DOHH2 (cell line): Measurements from ENCODE around the gene PCDHGA3.
"Not testable (repeated sequence)": the region's sequence is repeated elsewhere in the genome, so short reads cannot be mapped to it uniquely, and the experiment has no call there.

Experiments
- H3F3A ChIP-seq: fragments of 200-600 bp; sonication (generic), shearing (Covaris generic); 2 replicates; pipeline ENCODE4 v1.6.0; 2016; ENCODE audit warnings: antibody characterized with exemption, mild to moderate bottlenecking; ENCODE audit not compliant: control insufficient read depth, insufficient read depth
- H3K27ac ChIP-seq: fragments of 200-600 bp; sonication (generic); 2 replicates; pipeline ENCODE4 v1.5.1; 2014; ENCODE audit warnings: low read depth, mild to moderate bottlenecking, low read length, moderate library complexity
- H3K27me3 ChIP-seq: fragments of 200-600 bp; sonication (generic); 2 replicates; pipeline ENCODE4 v1.6.1; 2014; ENCODE audit warnings: mild to moderate bottlenecking, low read length, mixed read lengths; ENCODE audit not compliant: control insufficient read depth
- H3K36me3 ChIP-seq: fragments of 200-600 bp; sonication (generic); 2 replicates; pipeline ENCODE4 v1.6.1; 2014; ENCODE audit warnings: mild to moderate bottlenecking, low read length, moderate library complexity, mixed read lengths; ENCODE audit not compliant: control insufficient read depth
- H3K4me1 ChIP-seq: fragments of 200-600 bp; sonication (generic); 2 replicates; pipeline ENCODE4 v1.6.1; 2014; ENCODE audit warnings: mild to moderate bottlenecking, low read length, mixed read lengths; ENCODE audit not compliant: control insufficient read depth
- H3K4me2 ChIP-seq: fragments of 200-600 bp; sonication (generic); 2 replicates; pipeline ENCODE4 v1.6.0; 2014; ENCODE audit warnings: mild to moderate bottlenecking, low read length, moderate library complexity
- H3K4me3 ChIP-seq: fragments of 200-600 bp; sonication (generic); 2 replicates; pipeline ENCODE4 v1.5.1; 2014; ENCODE audit warnings: mild to moderate bottlenecking, low read length, mixed read lengths
- H3K79me2 ChIP-seq: fragments of 200-600 bp; sonication (generic); 2 replicates; pipeline ENCODE4 v1.6.1; 2014; ENCODE audit warnings: mild to moderate bottlenecking, low read length, mixed read lengths; ENCODE audit not compliant: control insufficient read depth
- H3K9me2 ChIP-seq: fragments of 200-600 bp; sonication (generic); replicated peaks from 2 replicates; pipeline ENCODE4 v1.6.1; 2014; ENCODE audit warnings: mild to moderate bottlenecking, low read length, mixed read lengths; ENCODE audit not compliant: control insufficient read depth
- H3K9me3 ChIP-seq: fragments of 200-600 bp; sonication (generic); 2 replicates; pipeline ENCODE4 v1.6.1; 2014; ENCODE audit warnings: antibody characterized with exemption, low read length, mixed read lengths; ENCODE audit not compliant: control insufficient read depth, insufficient read depth
- H4K20me1 ChIP-seq: fragments of 200-600 bp; sonication (generic); 2 replicates; pipeline ENCODE4 v1.6.0; 2014; ENCODE audit warnings: low read depth, mild to moderate bottlenecking, antibody characterized with exemption, low read length, moderate library complexity; ENCODE audit not compliant: control insufficient read depth, insufficient read depth
- CTCF ChIP-seq: fragments of 200-600 bp; sonication (generic); IDR thresholded peaks from one replicate; pipeline ENCODE4 v1.5.1; 2014; ENCODE audit warnings: antibody characterized with exemption, mild to moderate bottlenecking, low read depth, low read length; ENCODE audit not compliant: poor library complexity, severe bottlenecking
- EZH2phosphoT487 ChIP-seq: fragments of 200-600 bp; sonication (generic); IDR thresholded peaks from 2 replicates; pipeline ENCODE4 v1.6.1; 2017; ENCODE audit warnings: borderline replicate concordance, mild to moderate bottlenecking, antibody characterized with exemption, low read length, moderate library complexity, mixed read lengths

Gene PCDHGA3

DNA sequence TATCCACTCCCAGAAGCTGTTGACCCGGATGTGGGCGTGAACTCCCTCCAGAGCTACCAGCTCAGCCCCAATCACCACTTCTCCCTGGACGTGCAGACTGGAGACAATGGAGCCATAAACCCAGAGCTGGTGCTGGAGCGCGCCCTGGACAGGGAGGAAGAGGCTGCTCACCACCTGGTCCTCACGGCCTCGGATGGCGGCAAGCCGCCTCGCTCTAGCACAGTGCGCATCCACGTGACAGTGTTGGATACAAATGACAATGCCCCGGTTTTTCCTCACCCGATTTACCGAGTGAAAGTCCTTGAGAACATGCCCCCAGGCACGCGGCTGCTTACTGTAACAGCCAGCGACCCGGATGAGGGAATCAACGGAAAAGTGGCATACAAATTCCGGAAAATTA, 49.6 kb downstream of the PCDHGA3 start:
- H3K9me2 ChIP-seq = no peaks in the 10 kb centered on the region

GRCh38 chr5:141394401-141395187, 51.0 kb downstream of the PCDHGA3 start:
- Histone ChIP-seq H3K9me3 (peaks cover 34% of the 10 kb centered on the region), H3K36me3 (peaks cover 41% of the 10 kb centered on the region)
- not testable (repeated sequence) for H3K27ac ChIP-seq, H3K4me3 ChIP-seq, H4K20me1 ChIP-seq, H3K79me2 ChIP-seq, H3K4me2 ChIP-seq, H3K9me2 ChIP-seq, H3K4me1 ChIP-seq, H3F3A ChIP-seq, H3K27me3 ChIP-seq

More for the DNA sequence above, 49.6 kb downstream of the PCDHGA3 start:
- H3K27ac ChIP-seq = no peak overlapping the region
- H3K27me3 ChIP-seq = no peaks in the 10 kb centered on the region
- H3K4me1 ChIP-seq = no peaks in the 10 kb centered on the region
- TF ChIP-seq CTCF = no peak
- no peak for TF ChIP-seq EZH2phosphoT487
- H3K9me3 ChIP-seq = peaks cover 36% of the 10 kb centered on the region
- no peaks in the 10 kb centered on the region for H4K20me1 ChIP-seq
- peaks cover 2% of the 10 kb centered on the region; the same call in 1 of the 2 replicates for H3F3A ChIP-seq
- no peak overlapping the region for H3K4me3 ChIP-seq
- H3K36me3 ChIP-seq = peaks cover 41% of the 10 kb centered on the region
- no peak overlapping the region for H3K4me2 ChIP-seq
- peaks cover 7% of the 10 kb centered on the region for H3K79me2 ChIP-seq
